Activated CD4-positive, alpha-beta T cell treated with anti-CD3 and anti-CD28 coated beads, Interleukin-10, Interleukin-2, amounts not matched to agents 100 ng/mL and 50 ng/mL, durations not matched to agents 16 hours and 8 hours (primary cell): Measurements from ENCODE around the gene TUBA8.

ENCODE experiments used
- DNase-seq: peaks from one replicate; pipeline ENCODE4 v3.0.0-alpha.2; 2020

TUBA8 gene

GRCh38 chr22:18077639-18078328 is 32.8 kb upstream of the TUBA8 start, which contains the start of gene PEX26:
Gene PEX26 (plus strand): TSS chr22:18077990. CDS start chr22:18078377, 387 bp downstream.
- DNase-seq, result peak; percentile 97

GRCh38 chr22:18078329-18079041 is 32.1 kb upstream of the TUBA8 start:
- peak; percentile 70 for DNase-seq

- no peak for DNase-seq
These were observed 30.8 kb upstream of the TUBA8 start for GRCh38 chr22:18079706-18080233.

GRCh38 chr22:18081416-18081815 is 29.2 kb upstream of the TUBA8 start:
- DNase-seq, result no peak

GRCh38 chr22:18082467-18082866 is 28.1 kb upstream of the TUBA8 start:
- DNase-seq, result no peak

GRCh38 chr22:18083406-18083805 is 27.2 kb upstream of the TUBA8 start:
- no peak for DNase-seq

- no peak for DNase-seq
These were observed 25.4 kb upstream of the TUBA8 start for GRCh38 chr22:18085188-18085587.

- DNase-seq, result no peak
These were observed 23.2 kb upstream of the TUBA8 start for GRCh38 chr22:18087350-18087855.

GRCh38 chr22:18088825-18089568 is 21.6 kb upstream of the TUBA8 start:
- DNase-seq, result no peak

- no peak for DNase-seq
These were observed 20.3 kb upstream of the TUBA8 start for GRCh38 chr22:18090286-18090685.

GRCh38 chr22:18091478-18091877 is 19.1 kb upstream of the TUBA8 start:
- DNase-seq, result no peak

GRCh38 chr22:18091916-18092526 is 18.6 kb upstream of the TUBA8 start:
- peak; percentile 58 for DNase-seq

GRCh38 chr22:18093661-18094060 is 16.9 kb upstream of the TUBA8 start:
- no peak for DNase-seq

- DNase-seq, result no peak
These were observed 15.4 kb upstream of the TUBA8 start for GRCh38 chr22:18095101-18095805.

GRCh38 chr22:18096823-18097222 is 13.8 kb upstream of the TUBA8 start:
- peak; percentile 53 for DNase-seq

GRCh38 chr22:18100781-18101180 is 9.8 kb upstream of the TUBA8 start:
- no peak for DNase-seq

- no peak for DNase-seq
These were observed 9.1 kb upstream of the TUBA8 start for GRCh38 chr22:18101536-18101935.

- DNase-seq, result peak; percentile 31
These were observed 6.9 kb upstream of the TUBA8 start for GRCh38 chr22:18103527-18104269.

GRCh38 chr22:18104566-18104965 is 6.0 kb upstream of the TUBA8 start:
- no peak for DNase-seq

GRCh38 chr22:18105981-18106380 is 4.6 kb upstream of the TUBA8 start:
- DNase-seq, result peak; percentile 52
